Measurements from ENCODE around the gene ZBTB8OS. TPM values are rescaled to one million over a fixed set of nuclear protein-coding genes. Genes with fewer than 3 reads are reported as not detected.

ZBTB8OS gene
- total and polyA plus RNA-seq, 9 of the 15 experiments (the other 6 are each of a cell fraction or from before 2014, with no cell fraction given): 54.8 to 230 (median 107) TPM

- TF ChIP-seq ZNF609 (CRISPR knock-in tag; IDR thresholded peaks at IDR 0.05; ENCODE audit: borderline replicate concordance) (no peak; the same call in 1 of the 2 replicates), ZNF407 (IDR thresholded peaks at IDR 0.05; ENCODE audit: low read depth) (no peak), MBD1 (CRISPR knock-in tag; IDR thresholded peaks at IDR 0.05) (no peak), TSC22D4 (tag; IDR thresholded peaks at IDR 0.05) (no peak), NEUROD1 (IDR thresholded peaks at IDR 0.05; ENCODE audit: borderline replicate concordance, low read depth, low read length, partially characterized antibody) (peak; percentile 81), NR0B1 (IDR thresholded peaks at IDR 0.05; ENCODE audit: partially characterized antibody) (no peak), DLX4 (CRISPR knock-in tag; IDR thresholded peaks at IDR 0.05) (no peak), NFXL1 (CRISPR knock-in tag; IDR thresholded peaks at IDR 0.05) (peak; percentile 96), PHF21A (IDR thresholded peaks at IDR 0.05; ENCODE audit: borderline replicate concordance, low read depth) (peak; percentile 62; the same call in 1 of the 2 replicates)
Measured at GRCh38 chr1:32650752-32651460, 556 bp upstream of the ZBTB8OS start, which contains the start of gene RBBP4 (continued).
